GM19455 (cell line): ENCODE results near the gene CTU2.

Experiments used
- ATAC-seq: cut with Tn5 transposase; IDR thresholded peaks from one replicate; pipeline ENCODE4 v1.9.1; 2021; ENCODE audit not compliant: unreplicated experiment

The CTU2 gene

DNA sequence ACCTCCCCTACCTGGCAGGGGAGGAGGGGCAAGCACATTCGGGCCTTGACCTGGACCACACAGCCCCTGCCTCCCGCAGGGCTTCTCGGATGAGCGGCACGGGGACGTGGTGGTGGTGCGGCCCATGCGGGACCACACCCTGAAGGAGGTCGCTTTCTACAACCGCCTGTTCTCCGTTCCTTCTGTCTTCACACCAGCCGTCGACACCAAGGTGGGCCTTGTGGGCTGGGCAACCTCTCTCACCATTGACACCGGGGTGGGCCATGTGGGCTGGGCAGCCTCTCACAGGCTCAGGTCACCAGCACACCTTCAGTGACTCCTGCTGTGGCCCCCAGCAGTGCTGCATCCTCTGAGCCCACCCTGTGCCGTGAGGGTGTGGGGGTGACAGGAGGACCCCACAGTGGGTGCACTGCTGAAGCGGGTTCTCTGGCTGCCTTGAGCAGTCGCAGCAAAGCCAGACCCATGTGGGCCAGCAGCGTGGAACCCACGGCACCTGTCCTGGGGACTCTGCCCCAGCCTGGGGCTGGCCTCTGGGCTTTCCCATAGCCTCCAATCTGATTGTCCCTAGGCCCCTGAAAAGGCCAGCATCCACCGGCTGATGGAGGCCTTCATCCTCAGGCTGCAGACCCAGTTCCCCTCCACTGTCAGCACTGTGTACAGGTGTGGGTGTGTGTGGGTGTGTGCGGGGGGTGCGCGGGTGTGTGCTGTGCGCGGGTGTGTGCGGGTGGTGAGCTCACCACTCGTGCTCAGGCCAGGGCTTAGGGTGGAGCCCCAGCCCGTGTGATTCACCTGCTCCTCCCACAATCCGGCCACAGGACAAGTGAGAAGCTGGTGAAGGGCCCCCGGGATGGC, 7.5 kb downstream of the CTU2 start:
- ATAC-seq: no peak

DNA sequence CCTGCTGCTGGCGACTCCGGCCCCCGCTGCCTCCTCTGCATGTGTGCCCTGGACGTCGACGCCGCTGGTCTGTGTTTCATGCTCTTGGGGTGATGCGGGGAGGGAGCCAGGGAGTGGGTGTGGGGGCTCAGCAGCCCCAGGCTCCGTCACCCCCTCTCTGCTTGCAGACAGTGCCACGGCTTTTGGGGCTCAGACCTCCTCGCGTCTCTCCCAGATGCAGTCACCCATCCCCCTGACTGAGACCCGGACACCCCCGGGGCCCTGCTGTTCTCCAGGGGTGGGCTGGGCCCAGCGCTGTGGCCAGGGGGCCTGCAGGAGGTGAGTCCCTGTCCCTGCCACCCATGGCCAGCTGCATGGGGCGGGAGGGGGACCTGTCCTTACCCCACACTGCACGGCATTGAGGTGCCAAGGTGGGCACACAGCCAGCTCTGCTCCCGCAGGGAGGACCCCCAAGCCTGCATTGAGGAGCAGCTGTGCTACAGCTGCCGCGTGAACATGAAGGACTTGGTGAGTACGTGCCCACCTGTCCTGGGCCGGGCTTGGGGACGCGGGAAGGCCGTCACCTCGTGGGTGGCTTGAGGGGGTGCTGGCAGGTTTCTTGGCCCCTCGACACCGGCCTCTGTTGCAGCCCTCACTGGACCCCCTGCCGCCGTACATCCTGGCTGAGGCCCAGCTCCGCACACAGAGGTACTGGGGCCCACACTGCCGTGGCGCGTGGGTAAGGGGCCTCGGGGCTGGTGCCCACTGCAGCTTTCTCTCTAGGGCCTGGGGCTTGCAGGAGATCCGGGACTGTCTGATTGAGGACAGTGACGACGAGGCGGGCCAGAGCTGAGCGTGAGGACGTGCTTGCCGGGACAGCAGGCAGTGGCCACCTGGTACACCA, 8.4 kb downstream of the CTU2 start:
- ATAC-seq: no peak

DNA sequence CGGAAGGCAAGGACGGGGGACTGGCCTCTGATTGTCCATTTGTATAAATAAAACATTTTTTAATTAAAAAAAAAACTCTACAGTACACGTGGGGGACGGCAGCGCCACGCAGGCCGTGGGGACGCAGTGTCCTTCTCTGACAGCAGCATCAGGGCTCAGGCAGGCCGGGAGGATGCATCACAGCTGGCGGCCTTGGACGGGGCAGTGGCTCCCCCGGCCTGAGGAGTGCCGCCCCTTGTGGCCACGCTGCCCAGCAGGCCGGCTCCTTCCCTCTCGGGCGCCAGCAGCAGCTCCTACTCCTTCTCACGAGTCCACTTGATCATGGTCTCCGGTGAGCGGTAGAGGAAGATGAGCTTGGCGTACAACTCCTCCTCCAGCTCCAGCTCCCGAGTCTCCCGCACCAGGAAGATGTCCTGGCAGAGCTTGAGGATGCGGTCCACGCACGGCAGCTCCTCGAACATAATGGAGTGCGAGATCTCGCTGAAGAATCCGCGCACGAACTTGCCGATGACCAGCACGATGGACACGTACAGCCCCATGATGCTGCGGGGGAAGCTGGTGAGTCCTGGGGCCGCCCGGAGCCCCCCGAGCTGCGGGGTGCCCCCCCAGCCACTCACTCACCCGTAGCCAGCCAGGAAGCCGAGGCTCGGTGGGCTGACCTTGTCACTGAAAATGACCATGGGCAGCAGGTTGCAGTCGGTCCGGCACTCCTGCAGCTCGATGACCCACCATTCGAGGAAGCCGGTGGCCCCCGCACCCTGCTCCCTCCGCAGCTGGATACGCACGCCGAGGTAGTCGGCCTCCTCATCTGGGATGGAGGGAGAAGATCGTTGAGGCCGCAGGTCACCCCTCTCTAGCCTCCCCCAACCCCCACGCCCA, 9.2 kb downstream of the CTU2 start:
- no peak for ATAC-seq

DNA sequence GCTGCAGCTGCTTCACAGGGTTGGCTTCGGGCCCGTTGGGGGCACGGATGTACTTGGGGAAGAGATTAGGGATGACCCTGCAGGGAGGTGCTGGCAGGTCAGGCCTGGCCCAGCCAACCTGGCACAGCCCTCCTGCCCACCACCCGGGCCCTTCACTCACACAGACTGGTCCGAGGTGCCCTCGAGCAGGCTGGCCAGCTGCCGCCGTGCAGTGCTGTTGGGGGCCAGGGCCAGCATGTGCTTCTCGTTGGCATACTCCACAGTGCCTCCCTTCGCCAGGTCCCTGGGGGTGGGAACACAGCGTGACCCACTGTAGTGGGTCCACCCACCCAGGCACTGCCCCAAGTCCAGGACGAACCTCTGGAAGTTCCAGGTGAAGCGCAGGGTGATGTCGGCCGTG, 9.9 kb downstream of the CTU2 start:
- no peak for ATAC-seq

DNA sequence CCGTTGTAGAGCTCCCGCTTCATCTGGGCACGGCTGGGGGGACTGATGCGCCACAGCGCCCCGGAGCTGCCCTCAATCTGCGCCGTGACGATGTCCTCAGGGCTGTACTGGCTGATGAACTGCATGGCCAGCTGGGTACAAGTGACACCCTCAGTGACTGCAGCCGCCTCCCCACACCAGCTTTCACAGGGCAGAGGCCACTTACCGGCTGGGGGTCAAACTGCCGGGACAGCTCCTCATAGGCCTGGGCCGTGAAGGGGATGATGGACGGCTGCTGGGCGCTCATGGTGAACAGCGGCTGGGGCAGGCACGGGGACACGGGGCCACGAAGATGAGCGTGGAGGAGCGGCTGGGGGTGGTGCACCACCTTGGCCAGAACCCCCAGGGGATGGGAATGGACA, 10.3 kb downstream of the CTU2 start:
- no peak for ATAC-seq

DNA sequence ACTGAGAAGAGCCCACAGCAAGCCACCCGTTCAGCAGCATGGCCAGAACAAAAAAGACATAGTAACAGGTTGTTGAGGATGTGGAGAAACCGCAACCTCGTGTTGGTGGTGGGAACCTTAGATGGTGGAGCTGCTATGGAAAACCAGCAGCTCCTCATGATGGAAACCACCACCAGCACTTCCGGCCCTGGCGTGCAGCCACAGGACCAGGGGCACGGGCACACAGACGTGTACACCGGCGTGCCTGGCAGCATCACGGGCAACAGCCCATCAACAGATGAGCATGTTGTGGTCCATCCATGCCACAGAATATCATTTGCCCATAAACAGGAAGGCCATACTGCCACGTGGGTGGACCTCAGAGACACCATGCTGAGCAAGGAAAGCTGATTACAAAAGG, 11.9 kb downstream of the CTU2 start:
- no peak for ATAC-seq

DNA sequence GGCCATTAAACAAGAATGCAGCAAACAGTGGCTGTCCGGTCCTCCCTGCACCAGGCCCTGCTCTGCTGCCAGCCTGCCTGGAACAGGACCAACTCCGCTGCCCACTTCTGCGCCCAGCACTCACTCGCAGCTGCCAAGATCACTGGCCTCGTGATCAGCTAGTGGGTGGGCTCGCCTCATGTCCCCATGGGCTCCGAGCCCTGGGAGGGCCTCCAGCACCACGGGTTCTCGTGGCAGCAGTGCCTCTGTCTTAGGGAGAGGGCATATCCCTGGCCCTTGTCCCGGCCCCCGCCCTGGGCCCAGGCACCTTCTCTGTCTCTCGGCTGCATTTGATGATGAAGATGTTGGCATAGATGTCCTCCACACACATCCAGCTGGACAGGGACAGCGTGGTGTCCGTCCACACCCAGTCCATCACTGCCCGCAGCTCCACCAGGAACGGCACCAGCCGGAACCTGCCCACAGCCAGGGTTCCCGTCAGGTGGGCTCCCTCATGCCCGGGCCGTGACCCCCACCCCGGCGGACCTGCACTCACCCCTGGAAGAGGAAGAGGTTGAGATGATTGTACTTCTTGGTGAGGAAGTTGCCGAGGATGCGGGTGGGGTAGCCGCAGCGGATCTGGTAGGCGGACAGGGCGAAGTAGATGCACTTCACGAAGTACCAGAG, 13.1 kb downstream of the CTU2 start:
- no peak for ATAC-seq

DNA sequence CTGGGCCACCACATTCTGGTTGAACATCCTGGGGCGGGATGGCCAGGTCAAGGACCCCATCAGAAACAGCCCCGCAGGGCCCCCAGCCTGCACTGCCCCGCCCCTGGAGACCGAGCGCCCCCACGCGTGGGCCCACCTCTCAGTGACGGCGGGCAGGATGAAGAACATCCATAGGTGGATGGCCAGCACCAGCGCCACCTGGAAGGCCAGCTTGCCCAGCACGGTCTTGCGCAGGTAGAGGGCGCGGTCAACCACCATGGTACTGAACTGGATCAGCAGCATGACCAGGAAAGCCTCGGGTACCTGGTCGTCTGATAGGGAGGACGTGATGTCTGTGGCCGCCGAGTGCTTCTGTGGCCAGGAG, 13.6 kb downstream of the CTU2 start:
- no peak for ATAC-seq

DNA sequence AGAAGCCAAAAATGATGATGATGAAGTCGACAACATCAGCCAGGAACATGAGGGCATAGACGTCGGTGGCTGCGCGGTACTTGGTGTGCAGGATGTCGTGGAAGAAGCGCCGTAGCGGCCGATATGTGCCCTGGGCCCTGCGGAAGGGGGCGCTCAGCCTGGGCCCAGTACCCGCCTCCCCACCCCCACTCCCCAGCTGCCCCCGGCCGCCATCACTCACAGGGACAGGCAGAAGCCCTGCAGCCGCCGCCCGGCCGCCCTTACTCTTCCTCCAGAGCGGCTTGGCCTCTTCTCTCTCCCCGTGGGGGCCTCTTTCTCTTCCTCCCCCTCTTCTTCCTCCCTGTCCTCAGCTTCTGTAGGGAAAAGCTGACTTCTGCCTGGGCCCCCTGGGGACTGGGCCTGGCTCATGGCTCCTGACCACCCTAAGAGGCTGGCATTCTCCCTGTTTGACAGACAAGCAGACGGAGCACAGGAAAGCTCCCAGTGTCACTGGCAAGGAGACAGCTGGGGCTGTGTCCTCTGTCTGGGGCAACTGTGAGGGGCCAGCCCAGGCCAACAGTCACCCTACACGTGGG, 14.2 kb downstream of the CTU2 start:
- ATAC-seq: no peak

DNA sequence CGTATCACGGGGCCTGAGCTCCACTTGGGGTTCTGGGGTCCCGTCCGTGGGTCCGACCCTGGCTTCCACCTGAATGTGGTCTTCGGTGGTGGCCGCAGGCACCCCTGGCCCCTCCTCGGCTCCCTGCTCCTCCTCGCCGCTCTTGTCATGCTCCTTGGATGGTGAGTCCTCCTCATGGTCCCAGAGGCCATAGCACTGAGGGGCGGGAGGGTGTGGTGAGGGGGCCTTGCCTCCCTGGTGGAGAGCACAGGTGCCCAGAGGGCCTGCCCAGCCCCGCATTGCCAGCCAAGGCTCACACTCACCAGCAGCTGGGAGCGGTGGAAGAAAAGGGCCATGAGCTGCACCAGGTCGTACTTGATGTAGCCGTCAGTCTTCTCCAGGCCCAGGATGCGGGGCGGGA, 14.9 kb downstream of the CTU2 start:
- ATAC-seq: no peak

DNA sequence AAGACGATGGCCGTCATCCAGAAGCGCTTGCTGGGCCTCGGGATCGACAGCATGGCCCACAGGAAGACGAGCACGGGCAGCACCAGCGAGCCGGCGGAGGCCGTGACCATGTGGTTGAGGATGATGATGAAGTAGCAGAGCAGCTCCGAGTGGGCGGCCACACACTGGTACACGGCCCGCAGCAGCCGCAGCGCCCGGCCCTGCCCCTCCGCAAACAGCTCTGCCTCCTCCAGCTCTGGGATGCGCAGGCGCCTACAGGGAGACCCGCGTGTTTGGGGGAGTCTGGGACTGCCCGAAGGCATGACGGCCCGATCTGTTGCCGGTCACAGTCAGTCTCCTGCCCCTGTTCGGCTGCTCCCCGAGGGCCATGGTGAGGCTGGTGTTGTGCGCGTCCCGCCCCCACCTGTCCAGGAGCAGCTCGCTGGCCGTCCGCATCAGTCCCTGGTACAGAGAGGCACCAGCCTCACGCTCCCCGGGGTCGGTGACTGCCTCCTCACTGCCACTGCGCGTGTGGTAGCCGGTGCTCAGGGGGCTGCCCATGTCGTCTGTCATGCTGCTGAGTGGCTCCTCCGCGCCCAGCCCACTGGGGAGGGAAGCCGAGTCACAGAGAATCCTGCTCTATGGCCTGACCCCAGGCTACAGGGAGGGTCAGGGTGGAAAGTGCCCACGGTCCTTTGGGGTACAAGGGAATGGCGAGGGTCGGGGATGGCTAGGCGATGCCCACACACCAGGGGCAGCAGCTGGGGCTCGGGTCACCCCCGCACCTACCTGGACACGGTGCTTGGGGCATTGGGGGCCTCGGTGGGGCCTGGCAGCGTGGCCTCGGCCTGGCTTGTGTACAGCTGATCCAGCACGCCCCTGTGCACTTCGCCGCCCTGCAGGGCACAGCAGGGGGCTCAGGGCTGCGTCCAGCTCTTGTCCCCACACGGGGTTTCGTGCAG, 15.8 kb downstream of the CTU2 start:
- ATAC-seq: no peak

DNA sequence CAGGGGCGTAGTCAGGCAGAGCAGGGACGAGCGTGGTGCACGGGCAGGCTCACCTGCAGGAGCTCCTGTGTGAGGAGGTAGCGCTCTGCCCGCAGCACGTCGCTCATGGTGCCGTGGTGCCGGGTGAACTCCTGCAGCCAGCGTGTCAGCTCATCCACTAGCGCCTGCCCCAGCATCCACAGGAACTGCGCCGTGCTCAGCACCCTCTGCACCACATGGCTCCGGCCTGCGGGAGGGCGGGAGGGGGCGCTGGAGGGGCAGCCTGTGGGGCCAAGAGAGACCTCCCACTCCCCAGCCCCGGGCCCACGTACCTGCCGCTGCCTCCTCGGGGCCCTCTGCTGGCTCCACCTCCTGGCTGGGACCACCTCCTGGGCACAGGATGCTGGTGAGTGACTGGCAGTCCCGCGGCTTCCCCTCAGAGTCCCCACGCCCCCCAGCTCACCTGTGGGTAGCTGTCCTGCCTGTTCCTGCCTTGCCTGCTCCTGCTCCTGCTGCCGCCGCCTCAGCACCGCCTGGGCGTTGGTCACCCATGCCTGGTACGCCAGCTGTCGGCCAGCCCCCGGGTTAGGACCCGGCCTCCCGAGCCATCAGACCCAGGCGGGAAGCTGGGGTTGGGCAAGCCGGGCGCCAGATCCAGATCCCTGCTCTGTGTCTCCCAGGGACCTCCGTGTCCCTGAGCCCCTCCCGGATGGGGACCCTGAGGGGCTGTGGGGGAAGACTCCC, 16.6 kb downstream of the CTU2 start:
- no peak for ATAC-seq

DNA sequence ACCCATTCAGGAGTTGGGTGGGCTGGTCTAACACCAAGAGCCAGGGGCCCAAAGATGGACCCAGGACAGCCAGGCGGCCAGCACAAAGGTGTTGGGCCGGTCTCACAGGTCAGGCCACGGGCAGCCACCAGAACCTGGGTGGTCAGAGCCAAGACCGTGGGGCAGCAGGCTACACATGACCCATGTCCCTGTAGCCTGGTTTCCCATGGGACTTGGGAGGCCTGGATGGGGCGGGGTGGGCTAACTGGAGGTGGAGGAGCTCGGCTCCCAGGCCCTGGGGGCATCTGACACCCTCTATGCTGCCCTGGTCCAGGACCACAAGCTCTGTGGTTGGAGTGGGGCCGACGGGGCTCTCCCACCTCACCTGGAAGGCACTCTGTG, 17.2 kb downstream of the CTU2 start:
- ATAC-seq: no peak

DNA sequence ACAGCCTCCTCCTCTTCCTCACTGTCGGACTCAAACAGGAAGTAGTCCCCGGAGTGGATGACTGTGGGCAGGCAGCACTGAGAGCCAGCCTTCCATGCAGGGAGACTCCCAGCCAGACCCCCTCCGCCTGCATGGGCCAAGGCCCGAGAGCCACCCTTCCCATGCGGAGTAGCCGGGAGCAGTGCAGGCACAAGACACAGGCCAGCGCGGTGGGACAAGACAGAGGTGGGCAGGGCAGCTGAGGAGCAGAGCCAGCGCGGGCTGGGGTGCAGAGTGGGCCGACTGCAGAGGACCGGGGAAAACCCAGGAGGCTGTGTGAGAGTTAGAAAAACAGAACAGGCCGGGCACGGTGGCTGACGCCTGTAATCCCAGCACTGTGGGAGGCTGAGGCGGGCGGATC, 17.6 kb downstream of the CTU2 start:
- no peak for ATAC-seq

DNA sequence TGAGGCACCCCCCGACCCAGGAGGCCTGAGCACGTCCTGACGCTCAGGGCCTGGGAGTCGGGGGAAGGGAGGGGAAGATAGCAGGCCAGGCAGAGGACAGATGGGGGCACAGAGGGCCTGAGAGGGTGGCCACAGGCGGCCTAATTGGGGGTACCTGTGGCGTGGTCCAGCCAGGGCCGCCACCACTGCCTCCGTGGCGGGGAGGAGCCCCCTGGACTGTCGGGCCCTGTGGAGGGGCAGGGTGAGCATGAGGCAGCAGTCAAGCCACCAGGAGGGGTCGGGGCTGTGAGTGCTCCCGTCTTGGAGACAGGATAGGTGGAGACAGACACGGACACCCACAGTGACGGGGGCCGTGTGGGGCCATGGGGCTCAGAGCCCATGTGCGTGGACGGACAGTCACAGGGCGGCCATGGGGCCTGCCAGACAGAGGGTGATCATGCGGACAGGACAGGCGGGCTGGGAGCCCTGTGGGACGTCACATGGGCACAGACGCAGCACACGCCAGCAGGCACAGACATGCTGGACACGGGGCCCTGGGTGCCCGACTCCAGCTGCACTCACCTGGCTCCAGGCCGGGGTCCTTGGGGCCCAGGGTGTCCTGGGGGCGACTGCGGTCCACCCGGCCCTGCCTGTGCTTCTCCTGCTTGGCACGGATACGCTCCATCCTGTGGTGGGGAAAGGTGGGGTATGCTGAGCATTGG, 18.7 kb downstream of the CTU2 start:
- no peak for ATAC-seq

DNA sequence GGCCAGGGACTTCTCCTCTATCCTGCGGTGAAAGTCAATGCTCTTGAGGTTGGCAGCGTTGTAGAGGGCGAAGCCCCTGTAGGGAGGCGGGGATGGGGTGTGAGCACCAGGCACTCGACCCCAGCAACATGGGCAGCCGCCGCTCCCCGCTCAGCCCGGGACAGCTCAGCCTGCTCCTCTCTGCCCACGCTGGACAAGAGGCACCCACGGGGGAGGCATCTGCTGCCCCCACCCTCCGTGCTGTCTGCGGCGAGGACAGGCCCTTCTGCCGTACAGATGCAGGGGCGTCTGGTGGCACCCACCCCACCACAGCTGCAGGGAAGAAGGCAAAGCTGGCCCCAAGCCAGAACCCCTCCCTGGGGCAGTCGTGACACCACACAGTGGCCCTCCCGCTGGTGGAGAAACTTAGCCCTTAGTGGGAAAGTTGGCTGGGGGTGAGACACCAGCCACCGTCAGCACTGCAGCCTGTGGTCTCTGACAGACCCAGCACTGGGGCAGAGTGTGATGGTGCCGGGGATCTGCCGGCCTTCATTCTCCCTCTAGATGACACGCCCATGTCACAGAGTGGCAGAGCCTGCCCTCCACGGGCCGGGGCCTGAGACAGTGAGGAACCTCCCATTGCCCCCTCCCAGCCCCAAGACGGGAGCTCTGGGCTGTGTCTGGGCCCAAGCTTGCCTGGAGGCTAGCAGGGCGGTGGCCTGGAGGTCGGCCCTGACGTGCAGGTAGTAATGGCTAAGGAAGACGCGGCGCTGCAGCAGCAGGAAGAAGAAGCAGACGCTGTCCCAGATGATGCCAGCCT, 19.5 kb downstream of the CTU2 start:
- ATAC-seq: no peak

DNA sequence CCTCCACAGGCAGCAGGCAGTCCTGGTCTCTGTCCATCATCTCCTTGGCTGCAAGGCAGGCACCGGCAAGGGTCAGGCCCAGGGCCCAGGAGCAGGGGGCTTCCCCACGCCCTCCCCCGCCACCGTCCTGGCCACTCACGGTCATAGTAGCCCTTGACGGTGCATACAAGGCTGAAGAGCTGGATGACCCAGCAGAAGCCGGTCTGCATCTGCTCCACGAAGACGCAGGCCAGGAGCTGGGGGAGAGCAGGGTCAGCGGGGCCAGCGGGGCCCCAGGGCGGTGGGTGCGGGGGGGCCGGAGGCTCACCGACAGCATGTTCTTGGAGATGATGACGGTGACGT, 20.1 kb downstream of the CTU2 start:
- ATAC-seq: no peak
